Fibroblast of lung (primary cell): Measurements from ENCODE around the gene ADAM33. TPM values are rescaled to one million over a fixed set of nuclear protein-coding genes. Genes with fewer than 3 reads are reported as not detected.

Experiments used
- DNase-seq, 2 donors: peaks; one replicate each; pipeline versions ENCODE4 v3.0.0 to v3.0.0-alpha.2; 2010; ENCODE audit warnings: low read depth in 2 of 2
- H2AFZ ChIP-seq: 2 replicates; pipeline ENCODE4 v1.5.1; 2012; ENCODE audit warnings: low read length, control low read depth, inconsistent platforms
- H3K27ac ChIP-seq: 2 replicates; pipeline ENCODE4 v1.5.1; 2011; ENCODE audit warnings: low read length, control low read depth; ENCODE audit not compliant: insufficient read depth
- H3K27me3 ChIP-seq: 2 replicates; pipeline ENCODE4 v1.5.1; 2011; ENCODE audit warnings: mild to moderate bottlenecking, low read length; ENCODE audit not compliant: control insufficient read depth, insufficient read depth
- H3K36me3 ChIP-seq: 2 replicates; pipeline ENCODE4 v1.5.1; 2011; ENCODE audit warnings: low read length; ENCODE audit not compliant: control insufficient read depth, insufficient read depth
- H3K4me1 ChIP-seq: 2 replicates; pipeline ENCODE4 v1.5.1; 2011; ENCODE audit warnings: low read length; ENCODE audit not compliant: control insufficient read depth, insufficient read depth; ENCODE audit errors: extremely low read depth
- H3K4me2 ChIP-seq: 2 replicates; pipeline ENCODE4 v1.5.1; 2011; ENCODE audit warnings: low read length, control low read depth; ENCODE audit not compliant: insufficient read depth; ENCODE audit errors: extremely low read depth
- H3K4me3 ChIP-seq, 4 experiments: fragments of 200-600 bp in 1 of 4; sonication (generic) in 1 of 4; replicated peaks in 1 of 4; 2 replicates each; pipeline ENCODE4 v1.5.1; 2011 to 2016; ENCODE audit warnings: low read length in 4 of 4, low read depth in 3 of 4, mild to moderate bottlenecking in 3 of 4, control low read depth in 2 of 4, inconsistent platforms in 1 of 4, mixed read lengths in 1 of 4; ENCODE audit not compliant: insufficient read depth in 1 of 4; ENCODE audit errors: control extremely low read depth in 1 of 4
- H3K79me2 ChIP-seq: 2 replicates; pipeline ENCODE4 v1.5.1; 2012; ENCODE audit warnings: mild to moderate bottlenecking, low read length, inconsistent platforms; ENCODE audit not compliant: control insufficient read depth, insufficient read depth
- H3K9ac ChIP-seq: 2 replicates; pipeline ENCODE4 v1.5.1; 2011; ENCODE audit warnings: mild to moderate bottlenecking, low read length, control low read depth; ENCODE audit not compliant: insufficient read depth
- H3K9me3 ChIP-seq: 2 replicates; pipeline ENCODE4 v1.5.1; 2012; ENCODE audit warnings: low read depth, low read length; ENCODE audit not compliant: control insufficient read depth, insufficient read depth
- H4K20me1 ChIP-seq: 2 replicates; pipeline ENCODE4 v1.5.1; 2011; ENCODE audit warnings: low read length; ENCODE audit not compliant: control insufficient read depth, insufficient read depth; ENCODE audit errors: extremely low read depth
- CTCF ChIP-seq, 2 donors: IDR thresholded peaks in 1 of 2; conservative IDR thresholded peaks in 1 of 2; 1 replicate in 1 of 2; 2 replicates in 1 of 2; pipeline ENCODE4 v1.5.1; 2011 to 2012; ENCODE audit warnings: low read length in 2 of 2, control low read depth in 1 of 2, inconsistent platforms in 1 of 2, low read depth in 1 of 2, mild to moderate bottlenecking in 1 of 2
- EZH2 ChIP-seq: IDR thresholded peaks from 2 replicates; pipeline ENCODE4 v1.5.1; 2012; ENCODE audit warnings: low read length, control low read depth, mild to moderate bottlenecking; ENCODE audit errors: missing control alignments
- polyA plus RNA-seq, 2 donors: library from polyadenylated mRNA; depleted of rRNA in 1 of 2; stranded (reverse) in 1 of 2; unstranded in 1 of 2; fragments of >200 nt; gene quantifications; 2 replicates each; pipeline ENCODE4 v1.2.1, GENCODE V29; 2011 to 2012; ENCODE audit warnings: missing spikeins in 1 of 2
- total RNA-seq: library from RNA; depleted of rRNA; stranded (reverse); fragments of >200 nt; gene quantifications from 2 replicates; pipeline ENCODE4 v1.2.1, GENCODE V29; 2014

The ADAM33 gene
- total and polyA plus RNA-seq, 2 donors (not counting 1 experiment from before 2014, with no cell fraction given): 29.4 to 67.9 TPM

- DNase-seq: no peak
- Histone ChIP-seq H3K79me2 (no peaks in the 10 kb centered on the region), H2AFZ (no peak overlapping the region), H3K4me3 (no peak overlapping the region), H3K27me3 (peaks cover 7% of the 10 kb centered on the region), H3K27ac (no peak overlapping the region), H3K9ac (no peak overlapping the region), H4K20me1 (no peaks in the 10 kb centered on the region), H3K4me2 (no peak overlapping the region), H3K4me1 (no peaks in the 10 kb centered on the region), H3K9me3 (no peaks in the 10 kb centered on the region), H3K36me3 (peaks cover 1% of the 10 kb centered on the region)
- TF ChIP-seq CTCF (conservative IDR thresholded peaks at IDR 0.05 in 1 of 2, IDR thresholded peaks at IDR 0.05 in 1 of 2; ENCODE audit: low read depth in 1 of 2, low read length in 2 of 2): no peak
- TF ChIP-seq EZH2: no peak
Measured at GRCh38 chr20:3653921-3654320, 27.9 kb downstream of the ADAM33 start.

- no peak for TF ChIP-seq CTCF (conservative IDR thresholded peaks at IDR 0.05 in 1 of 2, IDR thresholded peaks at IDR 0.05 in 1 of 2; ENCODE audit: low read depth in 1 of 2, low read length in 2 of 2)
- TF ChIP-seq EZH2: no peak
- Histone ChIP-seq H3K36me3 (peaks cover 1% of the 10 kb centered on the region), H3K4me3 (no peak overlapping the region), H3K9me3 (no peaks in the 10 kb centered on the region), H3K4me2 (no peak overlapping the region), H3K9ac (no peak overlapping the region), H3K4me1 (no peaks in the 10 kb centered on the region), H2AFZ (no peak overlapping the region), H4K20me1 (no peaks in the 10 kb centered on the region), H3K79me2 (no peaks in the 10 kb centered on the region), H3K27me3 (peaks cover 3% of the 10 kb centered on the region), H3K27ac (no peak overlapping the region)
- DNase-seq: no peak
Measured at GRCh38 chr20:3652676-3653596, 28.9 kb downstream of the ADAM33 start.

GRCh38 chr20:3652221-3652620 is 29.6 kb downstream of the ADAM33 start:
- Histone ChIP-seq H3K27me3 (no peaks in the 10 kb centered on the region), H3K4me2 (no peak overlapping the region), H3K4me3 (no peak overlapping the region), H3K9me3 (no peaks in the 10 kb centered on the region), H3K27ac (no peak overlapping the region), H4K20me1 (no peaks in the 10 kb centered on the region), H3K4me1 (no peaks in the 10 kb centered on the region), H3K79me2 (no peaks in the 10 kb centered on the region), H3K36me3 (peaks cover 1% of the 10 kb centered on the region), H2AFZ (no peak overlapping the region), H3K9ac (no peak overlapping the region)
- no peak for TF ChIP-seq EZH2
- TF ChIP-seq CTCF (conservative IDR thresholded peaks at IDR 0.05 in 1 of 2, IDR thresholded peaks at IDR 0.05 in 1 of 2; ENCODE audit: low read depth in 1 of 2, low read length in 2 of 2): no peak
- DNase-seq: no peak
